EL (cell line): ENCODE measurements around the gene FGF14.

ENCODE experiments used
- DNase-seq: peaks from one replicate; pipeline ENCODE4 v3.0.0-alpha.2; 2016

Gene FGF14

DNA sequence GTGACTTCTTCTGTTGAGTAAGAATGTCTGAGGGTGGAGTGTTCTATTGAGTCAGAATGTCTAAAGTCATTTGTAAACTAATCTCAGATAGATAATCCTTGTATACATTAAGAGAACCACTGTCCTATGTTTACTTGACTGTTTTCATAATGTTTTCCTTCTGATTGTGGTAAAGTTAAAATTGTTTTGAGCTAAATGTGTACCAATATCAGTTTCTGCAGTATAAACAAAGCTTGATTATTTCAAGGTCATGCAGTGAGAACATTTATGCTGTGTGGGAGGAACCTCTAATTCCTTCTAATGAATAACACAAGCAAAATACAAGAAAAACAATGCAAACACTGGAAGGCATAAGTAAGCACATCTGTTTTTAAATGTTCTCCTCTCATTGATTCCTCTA is 434.6 kb downstream of the FGF14 start:
- DNase-seq = no peak

DNA sequence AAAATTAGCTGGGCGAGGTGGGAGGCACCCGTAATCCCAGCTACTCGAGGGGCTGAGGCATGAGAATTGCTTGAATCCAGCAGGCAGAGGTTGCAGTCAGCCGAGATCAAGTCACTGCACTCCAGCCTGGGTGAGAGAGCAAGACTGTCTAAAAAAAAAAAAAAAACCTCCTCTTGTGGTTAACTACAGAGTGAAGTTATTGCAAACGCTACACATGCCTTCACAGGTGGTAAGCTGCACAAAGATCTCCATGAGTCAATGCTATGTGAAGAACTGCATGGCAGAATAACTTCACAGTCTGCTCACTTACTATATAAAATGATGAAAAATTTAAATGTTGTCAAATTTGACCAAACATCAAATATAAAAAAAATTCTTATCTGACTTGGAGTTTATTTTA is 436.8 kb downstream of the FGF14 start:
- DNase-seq = no peak

DNA sequence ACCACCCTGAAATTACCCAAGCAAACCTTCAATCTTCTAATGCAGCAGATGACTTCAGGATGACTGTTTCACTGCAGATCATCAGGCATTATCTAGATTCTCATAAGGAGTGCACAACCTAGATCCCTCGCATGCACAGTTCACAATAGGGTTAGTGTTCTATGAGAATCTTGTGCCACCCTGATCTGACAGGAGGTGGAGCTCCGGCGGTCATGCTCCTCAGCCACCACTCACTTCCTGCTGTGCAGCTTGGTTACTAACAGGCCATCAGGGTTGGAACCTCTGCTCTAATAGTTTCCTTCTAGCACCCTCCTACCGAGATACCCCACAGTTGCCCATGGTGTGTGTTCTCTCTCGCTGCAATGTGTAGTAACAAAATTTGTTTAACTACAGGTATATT is 442.8 kb downstream of the FGF14 start:
- no peak for DNase-seq

DNA sequence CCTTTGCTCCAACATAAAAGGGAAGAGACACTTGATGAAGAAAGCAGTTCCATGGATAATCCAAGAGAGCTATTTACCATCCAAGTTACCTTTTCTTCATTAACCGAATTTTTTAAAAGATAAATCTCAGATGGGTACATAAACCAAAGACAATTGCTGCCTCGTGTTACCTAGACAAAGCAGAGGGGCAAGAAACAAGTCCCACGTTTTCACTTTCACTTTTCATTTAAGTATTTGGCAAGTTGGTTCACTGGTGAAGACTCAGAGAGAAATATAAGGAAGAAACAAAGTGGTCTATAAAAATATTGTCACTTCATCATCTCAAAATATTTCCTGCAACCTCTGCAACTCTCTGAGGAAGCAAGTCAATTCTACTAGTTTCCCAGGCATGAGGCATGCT is 446.1 kb downstream of the FGF14 start:
- no peak for DNase-seq

DNA sequence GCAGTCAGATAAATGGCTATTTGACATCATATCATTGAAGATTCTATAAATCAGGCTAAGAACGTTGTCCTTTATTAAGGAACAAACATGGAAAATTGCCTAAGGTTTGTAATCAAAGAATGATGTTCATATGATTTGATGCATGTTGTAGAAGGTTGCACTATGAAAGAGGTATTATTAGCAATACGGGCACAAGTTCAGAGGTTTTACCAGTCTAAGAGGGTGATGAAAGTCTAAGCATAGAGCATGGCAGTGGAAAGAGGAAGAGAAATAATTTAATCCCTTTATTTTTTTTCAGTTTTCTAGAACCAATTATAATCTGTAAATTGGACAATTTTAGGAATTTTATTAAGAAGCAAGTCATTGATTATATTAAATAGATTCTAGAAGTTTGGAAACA is 450.7 kb downstream of the FGF14 start:
- no peak for DNase-seq

DNA sequence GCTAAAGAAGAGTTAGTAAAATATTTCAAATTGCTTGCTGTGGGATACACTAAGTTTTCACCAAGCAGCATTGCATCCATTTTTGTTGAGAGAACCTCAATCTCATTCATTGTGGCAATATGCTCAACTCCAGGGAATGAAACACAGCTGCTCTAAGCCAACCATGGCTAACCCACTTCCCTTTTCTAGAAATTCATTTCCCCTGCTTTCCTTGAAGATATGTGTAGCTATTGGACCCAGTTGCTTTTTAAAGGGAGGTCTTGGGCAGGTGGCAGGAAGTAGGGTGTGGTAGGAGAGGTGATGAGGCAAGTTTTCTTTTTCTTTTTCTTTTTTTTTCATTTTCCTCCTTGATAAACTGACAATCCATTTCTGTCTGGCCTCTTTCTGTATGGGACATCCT is 452.2 kb downstream of the FGF14 start:
- DNase-seq = no peak

DNA sequence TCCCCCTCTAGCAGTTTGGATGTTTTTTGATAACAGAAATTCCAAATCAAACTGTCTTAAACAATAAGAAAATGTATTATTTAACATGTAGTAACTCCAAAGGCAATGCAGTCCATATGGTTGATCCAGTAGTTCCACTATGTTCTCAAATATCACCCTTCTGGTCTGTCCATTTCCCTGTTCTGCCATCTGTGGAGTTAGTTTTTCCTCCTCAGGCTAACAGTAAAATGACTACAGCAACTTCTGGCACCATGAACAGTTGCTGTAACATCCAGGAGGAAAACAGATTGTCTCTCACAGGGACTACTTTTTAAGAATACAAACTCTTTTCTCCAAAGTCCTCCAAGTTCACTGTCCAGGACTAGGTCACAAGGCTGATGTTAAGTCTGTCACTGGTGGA is 455.4 kb downstream of the FGF14 start:
- DNase-seq = no peak

DNA sequence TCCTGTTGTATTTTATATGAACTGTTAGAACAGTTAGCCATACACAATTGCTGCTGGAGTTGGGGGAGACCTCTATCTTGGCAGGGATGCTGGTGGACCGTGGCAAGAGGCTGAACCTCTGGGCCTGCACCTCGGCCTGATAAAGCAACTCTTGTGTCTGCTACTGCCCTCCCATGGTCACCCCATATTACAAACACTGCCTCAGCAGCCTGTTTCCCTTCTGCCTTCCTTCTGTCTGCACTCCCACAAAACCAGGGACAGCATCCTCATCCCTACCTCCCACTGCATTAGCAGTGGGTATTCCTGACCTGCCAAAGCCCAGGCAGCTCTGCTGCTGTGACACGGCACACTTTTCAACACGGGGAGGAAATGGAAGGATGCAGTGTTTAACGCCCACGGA is 456.4 kb downstream of the FGF14 start:
- DNase-seq = no peak

DNA sequence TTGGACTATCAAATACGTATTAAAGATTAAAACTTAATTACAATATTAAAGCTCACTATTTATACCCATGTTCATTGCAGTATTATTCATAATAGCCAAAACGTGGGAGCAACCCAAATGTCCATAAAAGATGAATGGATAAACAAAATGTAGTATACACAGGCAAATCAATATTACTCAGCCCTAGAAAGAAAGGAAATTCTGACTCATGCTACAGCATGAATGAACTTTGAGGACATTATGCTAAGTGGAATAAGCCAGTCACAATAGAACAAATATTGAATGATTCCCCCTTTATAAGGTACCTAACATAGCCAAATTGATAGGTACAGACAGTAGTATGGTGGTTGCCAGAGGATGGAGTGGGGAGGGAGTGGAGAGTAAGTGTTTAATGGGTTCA is 457.3 kb downstream of the FGF14 start:
- DNase-seq = no peak

DNA sequence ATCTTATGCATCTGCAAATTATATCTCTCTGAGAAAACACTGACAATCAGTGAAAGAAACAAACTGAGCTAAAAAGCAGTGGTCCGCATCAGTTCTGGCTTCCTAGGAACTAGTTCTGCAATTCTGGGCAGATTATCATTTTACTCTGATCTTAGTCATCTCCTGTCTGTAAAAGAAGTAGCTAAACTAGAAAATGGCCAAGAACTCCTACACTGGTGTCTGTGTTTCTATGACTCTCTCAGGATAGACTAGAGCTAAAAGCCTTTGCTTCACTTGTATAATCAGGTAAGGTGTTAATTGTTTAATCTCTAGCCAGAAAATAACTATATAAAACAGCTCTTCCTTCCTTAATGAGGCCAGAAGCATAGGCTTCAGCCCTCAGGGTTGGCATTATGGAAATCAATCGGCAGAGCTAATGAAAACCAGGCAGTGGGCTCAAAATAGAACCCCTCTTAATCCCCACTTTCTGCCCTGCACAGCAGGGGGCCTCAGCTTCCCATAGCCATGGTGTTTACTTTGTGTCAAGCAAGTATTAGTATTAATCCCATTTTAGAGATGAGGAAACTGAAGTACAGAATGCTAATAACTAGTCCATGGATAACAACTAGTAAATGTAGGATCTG is 459.2 kb downstream of the FGF14 start:
- DNase-seq = no peak

DNA sequence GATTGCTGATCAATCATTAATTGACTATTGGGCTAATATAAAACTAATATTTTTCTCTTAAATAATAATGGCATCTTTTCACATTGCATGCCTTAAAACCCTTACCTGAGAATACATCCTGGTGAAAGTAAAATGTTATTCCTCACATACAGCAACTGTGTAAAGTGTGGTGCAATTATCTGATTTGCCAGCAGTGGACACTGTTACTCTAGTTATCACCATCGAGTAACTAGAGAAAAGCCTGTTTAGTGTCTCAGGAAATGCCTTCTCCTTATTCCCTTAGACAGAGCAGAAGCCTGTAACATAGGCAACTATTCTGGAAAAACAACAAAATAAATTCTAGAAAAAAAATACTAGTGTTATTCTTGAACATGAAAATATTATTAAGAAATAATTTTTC is 459.8 kb downstream of the FGF14 start:
- peak; percentile 10 for DNase-seq

DNA sequence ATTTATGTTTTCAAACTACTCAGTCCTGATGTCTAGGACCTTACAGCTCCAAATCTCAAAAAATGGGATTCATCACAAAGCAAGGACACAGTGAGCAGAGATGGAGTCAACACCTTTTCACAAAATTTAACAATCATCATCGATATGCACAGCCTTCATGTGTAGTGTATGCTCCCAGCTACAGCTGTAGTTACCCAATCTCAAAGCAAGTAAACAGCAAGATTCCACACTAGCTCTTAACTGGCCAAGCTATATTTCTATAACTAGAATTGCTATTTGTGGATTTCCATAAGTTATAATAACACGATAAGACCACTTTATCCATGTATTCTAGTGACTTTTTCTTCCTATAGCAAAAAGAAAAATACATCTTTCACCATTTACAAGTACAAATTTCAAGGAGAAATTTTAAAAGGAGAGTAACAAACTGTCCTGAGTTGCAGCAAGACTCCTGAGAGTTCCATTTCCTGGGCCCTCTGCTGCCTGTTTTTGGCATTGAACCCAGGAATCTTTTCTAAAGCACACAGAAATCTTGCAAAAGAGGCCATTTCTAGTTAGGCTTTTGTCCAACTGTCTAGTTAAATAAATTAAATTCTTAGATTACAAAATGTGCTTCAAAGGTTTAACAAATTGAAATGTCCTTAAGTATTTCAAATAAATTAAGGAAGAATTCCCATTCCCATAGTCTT is 460.6 kb downstream of the FGF14 start:
- DNase-seq = no peak

DNA sequence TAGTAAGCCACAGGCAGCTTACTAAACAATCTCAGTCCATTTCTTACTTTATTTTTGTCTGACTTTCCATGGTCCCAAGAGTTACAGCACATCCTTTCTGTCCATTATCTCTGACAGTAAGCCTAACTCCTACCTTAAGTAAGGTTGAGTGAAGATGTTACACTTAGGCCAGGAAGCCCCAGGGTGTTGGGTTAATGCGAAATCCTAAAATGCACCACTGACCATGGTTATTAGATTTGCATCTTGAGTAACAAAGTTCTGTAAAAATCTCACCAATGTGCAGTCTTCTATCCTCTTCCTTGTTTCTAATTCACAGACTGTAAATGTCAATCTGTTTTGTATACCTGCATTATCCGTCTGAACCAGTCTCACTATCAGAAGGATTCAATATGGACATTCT is 462.5 kb downstream of the FGF14 start:
- DNase-seq = no peak

DNA sequence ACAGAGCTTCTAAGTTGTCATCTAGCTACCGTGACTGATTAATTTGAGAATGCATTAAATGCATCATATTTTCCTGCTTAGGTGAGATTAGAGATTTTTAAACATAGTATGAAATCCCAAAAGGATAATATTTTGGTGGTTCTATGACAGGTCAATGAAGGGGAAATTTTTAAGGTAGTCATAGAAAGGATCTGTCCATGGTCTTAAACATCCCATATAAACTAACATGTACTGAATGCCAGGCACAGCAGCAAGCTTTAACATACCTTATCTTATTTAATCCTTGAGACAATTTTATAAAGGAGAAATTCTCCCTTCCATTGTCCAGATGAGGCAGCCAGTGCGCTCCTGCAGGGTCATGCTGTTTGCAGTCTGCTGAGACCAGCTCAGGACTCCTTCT is 466.0 kb downstream of the FGF14 start:
- no peak for DNase-seq

DNA sequence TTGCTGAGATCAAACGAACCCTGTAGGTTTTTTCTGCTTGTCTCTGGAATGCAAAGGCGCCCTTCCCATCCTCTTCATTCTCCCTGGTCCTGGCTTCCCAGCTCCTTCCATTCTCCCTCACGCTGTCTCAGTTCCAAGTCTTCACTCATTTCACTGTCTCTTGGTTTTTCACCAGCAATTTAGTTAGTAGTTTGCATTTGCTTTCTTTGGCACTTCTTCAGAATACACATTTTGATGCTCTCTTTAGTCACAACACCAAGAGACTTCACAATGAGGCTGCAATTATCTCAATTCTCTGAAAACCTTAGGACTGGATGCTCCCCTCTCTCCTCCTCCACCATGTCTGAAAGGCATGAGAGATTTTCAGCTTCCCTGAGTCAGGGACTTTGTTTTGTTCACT is 470.7 kb downstream of the FGF14 start:
- no peak for DNase-seq

DNA sequence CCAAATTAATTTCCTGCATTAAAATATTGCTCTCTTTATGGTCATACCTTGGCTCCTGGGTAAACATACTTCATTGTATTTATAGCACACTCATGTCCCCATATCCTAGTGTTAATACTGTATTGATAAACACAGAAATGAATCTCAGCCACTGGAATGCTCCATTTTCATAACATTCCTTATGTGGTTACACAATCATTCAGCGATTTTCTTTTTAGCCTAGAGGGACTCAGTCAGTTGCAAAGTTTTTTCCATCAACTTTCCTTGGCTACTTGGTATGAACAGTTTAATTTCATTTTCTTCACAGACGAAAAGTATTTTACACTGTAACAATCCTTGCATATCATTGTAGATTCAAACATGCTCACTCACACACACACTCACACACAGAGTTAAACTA is 471.5 kb downstream of the FGF14 start:
- no peak for DNase-seq

DNA sequence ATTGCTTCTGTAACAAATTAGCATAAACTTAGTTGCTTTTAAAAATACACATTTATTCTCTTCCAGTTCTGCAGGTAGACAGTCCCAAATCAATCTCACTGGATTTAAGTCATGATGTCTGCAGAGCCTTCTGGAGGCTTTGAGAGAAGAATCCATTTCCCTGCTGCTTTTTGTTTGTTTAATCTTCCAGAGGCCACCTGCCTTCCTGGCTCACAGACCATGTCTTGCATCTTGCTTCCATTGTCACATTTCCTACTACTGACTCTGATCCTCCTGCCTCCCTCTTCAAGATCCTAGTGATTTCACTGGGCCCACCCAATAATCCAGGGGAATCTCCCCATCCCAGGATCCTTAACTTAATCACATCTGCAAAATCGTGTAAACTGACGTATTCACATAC is 476.1 kb downstream of the FGF14 start:
- DNase-seq = no peak

DNA sequence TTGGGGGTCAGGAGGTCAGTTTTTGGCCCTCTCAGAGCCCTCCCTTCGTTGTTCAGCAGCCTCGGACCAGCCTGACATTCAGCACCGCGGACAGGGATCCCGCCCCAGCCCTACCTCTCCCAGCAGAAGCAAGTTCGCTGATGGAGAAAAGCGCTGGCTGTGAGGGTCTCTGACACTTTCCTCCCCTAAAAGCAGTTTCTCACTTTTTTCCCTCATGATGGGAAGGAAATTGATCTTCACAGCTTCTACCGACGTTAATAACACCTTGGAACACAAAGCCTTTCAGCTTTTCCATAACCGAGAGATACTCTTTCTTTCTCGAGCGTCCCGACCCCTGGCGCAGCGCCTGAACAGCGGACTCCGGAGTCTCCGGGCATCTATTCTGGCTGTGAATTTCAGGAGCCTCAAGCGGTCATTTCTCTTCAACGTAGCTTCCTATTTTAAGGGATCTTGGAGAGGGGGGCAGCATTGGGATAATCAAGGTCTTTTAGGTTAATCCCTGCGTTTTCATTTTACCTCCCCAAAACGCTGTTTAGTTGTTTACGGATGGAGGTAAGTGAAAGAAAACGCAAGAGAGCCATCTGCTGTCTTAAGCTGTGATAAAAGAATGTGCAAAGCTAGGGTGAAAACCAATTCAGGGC is 482.2 kb downstream of the FGF14 start:
- DNase-seq = peak; percentile 20

DNA sequence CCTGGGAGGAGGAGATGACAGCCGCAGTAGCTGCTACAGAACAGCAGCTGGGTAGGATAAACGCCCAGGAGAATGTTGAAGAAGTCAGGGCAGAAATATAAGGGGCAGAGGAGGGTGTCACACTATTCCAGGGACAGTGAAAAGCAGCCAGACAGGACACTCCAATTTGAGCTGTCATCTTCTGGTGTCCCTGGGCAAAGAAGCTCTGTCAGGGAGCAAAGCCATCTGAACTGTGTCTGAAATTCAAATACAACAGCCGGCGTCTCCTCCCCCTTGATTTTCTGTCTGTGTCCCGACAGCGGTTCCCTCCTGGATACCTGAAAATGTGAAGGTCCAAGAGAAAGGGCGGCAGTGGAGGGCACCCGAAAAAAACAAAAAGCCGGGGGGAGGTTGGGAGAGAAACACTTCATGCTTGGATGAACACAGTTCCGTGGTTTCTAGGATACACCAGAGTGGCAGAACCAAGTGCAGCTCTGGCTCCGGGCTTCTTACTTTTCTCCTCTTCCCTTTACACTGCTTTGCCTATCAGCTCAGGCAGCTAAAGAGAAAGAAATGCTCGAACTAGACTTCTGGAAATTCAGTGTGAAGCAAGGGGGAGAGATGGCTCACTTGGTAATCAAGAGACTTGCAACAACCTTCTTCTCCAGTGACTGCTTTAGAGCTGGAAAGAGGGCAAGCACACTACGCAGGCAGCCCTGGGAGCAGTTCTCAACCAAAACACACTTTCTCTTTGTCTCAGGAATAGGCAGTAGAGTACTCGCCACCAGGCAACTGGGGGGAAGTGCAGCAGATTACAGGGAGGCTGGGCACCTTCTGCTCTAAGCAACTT is 483.8 kb downstream of the FGF14 start:
- DNase-seq = no peak

DNA sequence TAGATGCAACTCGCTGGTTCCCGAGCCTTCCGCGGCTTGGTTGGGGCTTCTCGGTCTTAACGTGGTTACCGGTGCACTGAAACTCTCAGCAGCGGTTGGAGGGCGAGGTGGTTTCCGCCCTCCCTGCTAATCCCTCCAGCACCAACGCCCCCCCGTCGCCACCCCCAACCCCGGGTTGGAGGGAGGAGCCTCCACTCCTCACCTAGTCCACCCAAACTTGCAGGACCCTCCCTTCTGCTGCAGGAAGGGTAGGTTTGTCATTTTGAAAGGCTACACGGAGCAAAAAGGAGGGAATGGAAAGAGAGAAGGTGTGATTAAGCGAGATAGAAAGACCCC is 484.4 kb downstream of the FGF14 start:
- no peak for DNase-seq

DNA sequence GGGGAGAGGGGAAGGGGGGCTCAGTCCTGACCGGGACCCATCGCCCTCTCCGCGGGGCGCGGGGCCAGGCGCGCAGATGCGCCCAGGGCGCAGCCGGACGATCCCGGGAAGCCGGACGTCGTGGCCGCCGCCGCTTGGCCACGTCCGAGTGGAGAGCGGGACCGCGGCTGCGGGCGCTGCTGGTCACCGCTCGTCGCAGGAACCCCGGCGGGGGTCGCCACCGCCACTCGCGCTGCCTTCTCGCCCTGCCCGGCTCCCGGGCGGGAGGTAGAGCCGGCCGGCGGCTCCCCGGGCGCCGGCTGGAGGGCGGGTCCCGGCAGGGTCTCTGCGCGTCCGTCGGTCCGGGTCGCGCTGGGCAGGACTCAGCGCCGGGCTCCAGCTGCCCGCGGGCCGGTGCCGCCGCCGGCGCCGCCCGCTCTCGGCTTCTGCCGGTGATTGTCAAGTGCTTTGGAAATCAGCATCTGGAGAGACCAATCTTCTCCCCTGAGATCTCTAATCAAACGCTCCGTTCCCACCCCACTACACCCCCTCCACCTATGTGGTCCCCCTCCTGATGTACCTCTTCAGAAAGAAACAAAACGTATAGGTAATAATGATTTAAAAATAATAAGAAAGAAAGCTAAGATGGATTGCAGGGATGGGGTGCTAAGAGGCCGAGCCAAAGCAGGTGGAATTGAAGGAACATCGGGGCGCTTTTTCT is 484.9 kb downstream of the FGF14 start:
- DNase-seq = no peak

DNA sequence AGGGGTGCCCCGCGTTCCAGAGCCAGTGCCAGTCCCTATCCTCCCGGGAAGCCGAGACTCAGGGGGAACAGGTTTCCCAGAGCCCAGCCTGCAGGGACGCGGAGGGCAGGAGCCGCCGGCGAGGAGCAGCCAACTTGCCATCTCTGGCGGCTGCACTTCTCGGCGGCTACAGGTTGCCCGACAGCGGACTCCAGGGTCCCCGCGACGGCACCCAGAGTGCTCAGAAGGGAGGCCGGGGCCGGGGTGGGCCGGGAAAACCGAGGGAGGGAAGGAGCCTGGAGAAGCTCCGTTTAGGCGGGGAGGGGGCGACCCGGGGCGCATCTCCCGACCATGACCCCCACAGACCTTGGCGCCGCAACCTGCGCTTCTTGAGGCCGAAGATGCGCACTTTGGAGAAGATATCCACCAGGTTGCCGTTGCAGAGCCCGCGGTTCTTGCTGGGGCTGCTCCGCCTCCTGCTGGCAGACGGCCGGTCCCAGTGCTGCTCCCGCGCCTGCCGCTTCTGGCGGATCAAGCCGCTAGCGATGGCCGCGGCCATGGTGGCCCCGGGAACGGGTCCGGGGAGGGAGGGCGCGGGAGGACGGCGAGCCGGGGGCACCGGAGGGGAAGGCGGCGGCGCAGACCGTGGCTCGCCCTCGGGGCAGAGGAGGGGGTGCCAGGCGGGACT is 485.6 kb downstream of the FGF14 start:
- DNase-seq = no peak

DNA sequence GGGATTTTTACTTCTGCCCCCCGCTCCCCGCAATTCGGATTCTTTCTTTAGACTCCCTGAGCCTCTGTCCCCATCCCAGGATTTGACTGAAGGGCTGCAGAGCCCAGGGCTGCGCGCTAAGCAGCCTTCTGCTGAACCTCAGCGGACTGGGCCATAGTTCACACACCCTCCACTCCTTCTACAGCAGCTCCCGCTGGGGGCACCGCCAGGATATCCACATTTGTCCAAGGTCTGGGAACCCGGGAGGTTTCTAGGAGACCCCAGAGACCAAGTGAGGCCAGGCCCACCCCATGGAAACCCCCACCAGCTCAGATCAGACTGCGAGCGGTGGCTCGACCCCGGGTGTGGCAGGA is 486.1 kb downstream of the FGF14 start:
- no peak for DNase-seq
